Inflammatory macrophage treated with lipopolysaccharide for 4 hours (primary cell): ENCODE measurements around the gene BTBD9.

Experiments used
- DNase-seq: peaks from one replicate; pipeline ENCODE4 v3.0.0-alpha.2; 2020

Gene BTBD9

GRCh38 chr6:38153798-38154345 lies 485.9 kb downstream of the BTBD9 start:
- DNase-seq: peak; percentile 22

DNA sequence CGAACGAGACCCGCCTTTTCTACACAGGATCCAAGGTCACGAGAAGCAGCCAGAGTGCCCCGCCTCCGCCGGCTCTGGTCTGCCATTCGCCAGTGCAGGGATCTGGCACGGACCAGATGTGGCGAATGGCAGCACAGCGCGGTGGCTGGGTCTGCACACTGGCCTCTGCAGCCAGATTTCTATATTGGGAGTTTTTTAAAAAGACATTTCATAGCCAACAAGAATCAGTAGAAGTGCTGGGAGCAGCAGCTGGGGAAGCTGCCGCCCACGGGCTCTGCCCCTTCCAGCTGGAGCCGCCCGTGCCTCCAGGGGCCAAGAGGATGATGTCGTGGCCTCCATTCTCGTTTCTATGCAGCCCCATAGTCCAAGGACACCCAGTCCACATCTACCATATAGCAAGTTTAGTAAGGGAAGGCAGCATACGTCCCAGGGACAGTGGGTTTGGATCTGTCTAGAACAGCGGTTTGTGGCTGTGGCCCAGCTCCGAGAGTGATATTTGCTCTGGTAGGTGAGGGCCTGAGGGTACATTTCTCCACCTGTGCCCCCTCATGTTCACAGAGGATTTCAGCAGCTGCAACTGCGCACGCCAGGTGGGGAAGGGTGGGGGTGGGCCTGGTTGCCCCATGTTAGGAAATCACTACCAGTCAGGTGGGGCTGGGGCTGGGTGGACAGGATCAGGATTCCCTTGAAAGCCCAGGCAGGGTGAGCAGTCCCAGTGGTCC lies 486.5 kb downstream of the BTBD9 start:
- DNase-seq: peak; percentile 6

GRCh38 chr6:38152620-38153019 lies 487.1 kb downstream of the BTBD9 start:
- DNase-seq: no peak

DNA sequence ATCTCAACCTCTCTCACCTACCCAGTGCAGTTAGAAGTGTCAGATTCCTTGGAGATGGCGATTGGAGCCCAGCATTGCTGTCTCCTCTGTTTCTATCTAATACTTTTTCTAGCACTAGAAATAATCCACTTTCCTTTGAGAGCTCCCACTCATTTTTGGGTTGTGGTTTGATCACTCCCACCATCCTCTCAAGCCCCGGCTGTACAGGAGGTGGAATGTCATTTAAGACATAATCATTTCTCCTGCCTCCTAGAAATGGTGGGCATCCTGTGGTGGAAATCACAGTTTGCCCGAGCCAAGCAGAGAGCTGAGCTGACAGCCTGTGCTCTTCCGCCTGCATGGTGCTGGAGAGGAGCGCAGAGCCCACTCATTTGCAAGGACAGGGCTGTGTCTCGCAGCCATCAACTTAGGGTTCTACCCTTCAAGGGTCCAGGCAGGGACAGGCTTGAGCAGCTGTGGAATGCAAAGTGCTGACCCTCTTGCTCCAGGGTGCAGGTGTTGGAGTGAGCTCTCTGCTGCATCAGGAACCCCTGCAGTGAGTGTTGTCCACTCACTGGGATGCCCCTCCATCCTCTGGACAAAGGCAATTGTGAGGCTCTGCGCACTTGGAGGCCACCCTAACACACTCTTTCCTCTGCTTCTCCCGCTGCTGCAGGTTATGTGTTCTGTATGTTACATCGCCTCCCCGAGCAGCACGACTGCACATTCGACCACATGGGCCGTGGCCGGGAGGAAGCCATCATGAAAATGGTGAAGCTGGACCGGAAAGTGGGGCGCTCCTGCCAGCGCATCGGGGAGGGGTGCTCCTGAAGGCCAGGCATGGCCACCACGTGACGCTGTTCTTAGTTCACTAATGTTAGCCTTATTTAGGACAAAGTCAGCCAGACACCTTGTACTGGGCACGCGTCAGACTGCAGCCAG lies 487.9 kb downstream of the BTBD9 start:
- no peak for DNase-seq

GRCh38 chr6:38150681-38151296 lies 488.9 kb downstream of the BTBD9 start:
- no peak for DNase-seq

DNA sequence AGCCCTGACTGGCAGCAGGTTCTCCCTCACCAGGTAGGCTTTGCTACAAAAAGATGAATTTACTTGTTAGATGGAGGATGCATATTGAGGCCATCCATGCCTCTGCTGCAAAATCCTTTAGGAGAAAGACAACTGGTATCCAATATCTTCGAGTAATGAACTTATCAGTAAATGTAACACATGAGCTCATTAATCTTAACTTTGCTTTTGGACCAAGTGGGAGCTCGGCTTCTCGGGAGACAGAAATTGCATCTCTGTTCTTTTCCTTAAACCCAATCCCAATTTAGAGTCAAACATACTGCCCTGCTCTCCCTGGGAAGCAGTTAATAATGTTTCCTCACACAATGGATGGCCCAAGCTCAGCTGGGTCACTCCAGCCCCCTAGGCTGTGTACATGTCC lies 489.7 kb downstream of the BTBD9 start:
- no peak for DNase-seq

DNA sequence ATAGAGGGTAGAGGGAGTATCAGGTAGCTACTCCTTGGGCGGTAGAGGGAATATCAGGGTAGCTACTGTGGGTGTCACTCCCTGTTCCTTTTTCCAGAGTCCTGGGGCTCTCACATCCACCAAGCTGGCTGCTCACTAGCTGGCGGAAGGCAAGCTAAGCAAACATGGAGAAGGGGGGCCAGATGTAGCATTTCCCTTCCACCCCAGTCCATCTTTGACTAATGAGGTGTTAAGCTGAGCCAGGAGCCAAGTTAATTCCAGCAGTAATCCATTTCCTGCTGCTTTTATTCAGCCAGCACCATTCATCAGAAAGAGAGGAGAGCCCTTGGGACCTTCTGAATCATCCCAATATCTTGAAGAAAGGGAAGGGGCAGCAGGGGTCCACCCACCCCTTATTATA lies 490.2 kb downstream of the BTBD9 start:
- no peak for DNase-seq

GRCh38 chr6:38148606-38149005 lies 491.1 kb downstream of the BTBD9 start:
- DNase-seq: no peak

DNA sequence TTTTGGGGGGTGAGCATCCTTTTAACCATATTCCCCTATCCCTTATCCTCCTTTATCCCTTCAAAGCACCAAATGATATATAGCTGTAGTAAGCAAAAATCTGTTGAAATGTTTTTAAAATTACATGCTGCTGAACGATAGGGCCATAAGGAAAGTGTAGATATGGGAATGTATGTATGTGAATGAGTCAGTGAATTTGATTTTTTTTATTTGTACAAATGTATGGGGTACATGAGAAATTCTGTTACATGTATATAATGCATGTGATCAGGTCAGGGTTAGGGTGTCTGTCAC lies 493.0 kb downstream of the BTBD9 start:
- no peak for DNase-seq

DNA sequence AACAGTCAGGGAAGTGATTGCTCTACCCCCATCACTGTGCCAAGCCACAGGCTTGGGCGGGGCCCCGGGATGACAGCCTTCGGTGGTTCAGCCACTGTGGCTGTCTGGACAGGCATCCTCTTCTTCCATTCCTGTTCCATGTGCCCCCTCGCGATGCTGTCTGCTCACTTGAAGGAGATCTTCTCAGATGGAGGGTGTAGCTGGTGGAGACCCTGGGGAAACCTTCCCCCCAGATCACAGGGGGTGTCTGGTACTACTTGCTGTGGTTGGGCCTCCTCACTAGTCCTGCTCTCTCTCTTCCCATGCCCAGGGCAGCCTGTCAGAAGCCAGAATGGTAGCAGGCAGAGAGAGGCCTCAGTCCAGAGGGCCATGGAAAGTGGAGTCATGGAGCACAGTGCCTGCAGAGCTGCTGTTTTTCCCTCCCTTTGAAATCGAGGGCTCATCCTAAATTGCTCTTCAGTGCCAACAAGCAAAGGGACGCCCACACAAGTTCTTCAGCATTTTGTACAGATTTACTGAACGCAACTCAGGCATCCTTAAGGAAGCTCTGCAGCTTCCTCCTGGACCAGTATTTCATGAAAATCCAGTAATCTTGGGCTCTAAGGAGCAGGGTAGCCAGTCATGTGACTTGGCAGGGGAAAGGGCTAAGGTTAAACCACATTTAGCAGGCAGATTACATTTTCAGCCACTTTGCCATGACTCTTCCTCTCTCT lies 493.6 kb downstream of the BTBD9 start:
- no peak for DNase-seq

DNA sequence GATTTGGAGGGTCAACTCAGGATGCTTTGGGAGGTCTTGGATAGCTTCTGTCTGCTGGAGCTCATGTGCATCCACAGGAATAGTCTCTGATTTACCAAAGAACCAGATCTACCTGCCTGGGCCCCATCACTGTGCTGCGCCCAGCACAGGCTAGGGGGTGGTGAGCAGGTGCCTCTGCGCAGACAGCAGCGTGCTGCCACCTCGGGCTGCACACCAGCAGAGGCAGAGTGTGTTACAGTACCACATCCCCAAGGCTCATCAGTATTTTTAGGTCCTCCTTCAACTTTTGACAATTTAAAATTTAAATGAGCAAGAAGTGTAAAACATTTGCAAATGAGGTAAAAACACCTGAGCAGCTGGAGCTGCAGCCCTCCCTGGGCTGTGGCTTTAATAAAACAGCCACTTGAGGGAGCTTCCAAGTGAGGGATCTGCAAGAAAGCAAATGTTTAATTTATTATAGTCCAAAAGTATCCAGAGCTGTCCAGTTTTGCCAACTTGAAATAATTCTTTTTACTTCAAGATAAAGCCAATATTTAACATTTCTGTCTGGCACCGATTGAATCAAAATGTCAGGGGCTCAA lies 495.3 kb downstream of the BTBD9 start:
- no peak for DNase-seq

DNA sequence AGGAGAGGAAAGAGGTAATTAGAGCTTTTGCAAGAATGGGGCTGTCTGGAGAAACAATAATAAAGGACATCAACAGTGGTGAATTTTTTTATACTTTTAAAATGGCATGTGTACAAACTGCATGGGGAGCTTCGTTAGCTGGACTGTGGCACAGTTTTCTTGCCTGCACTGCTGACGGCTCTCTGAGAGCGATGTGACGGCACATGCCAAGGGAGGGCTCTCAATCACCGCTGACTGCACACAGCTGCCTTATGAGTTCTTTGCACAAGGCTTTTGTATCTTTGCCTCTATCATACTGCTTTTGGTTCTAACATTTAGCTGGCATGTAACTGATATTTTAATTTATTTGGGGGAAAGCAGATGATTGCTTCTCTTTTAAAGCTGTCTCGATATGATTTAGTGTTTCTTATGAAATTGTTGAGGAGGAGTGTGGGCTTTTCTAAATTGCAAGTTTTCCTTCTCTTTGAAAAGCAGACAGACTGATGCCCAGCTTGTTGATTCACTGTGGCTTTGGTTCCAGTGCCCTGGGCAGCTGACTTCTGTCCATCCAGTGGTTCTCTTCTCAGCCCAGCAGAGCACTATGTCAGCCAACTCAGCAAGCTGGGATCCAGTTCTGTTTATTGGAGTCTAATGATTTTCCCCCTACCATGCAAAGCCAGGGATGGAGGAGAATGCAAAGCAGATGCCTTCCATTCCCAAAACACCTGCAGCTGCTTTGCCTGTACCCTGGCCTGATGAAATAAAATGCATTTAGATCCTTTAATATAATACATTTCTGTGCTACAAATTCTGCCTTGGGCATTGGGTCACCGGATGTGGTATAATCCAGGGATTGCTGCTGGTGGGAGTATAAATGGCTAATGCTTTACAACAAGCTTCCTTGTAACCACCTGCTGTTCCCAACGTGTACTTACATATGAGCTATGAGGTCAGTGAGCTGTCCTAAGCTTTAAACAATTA lies 496.3 kb downstream of the BTBD9 start:
- DNase-seq: no peak

DNA sequence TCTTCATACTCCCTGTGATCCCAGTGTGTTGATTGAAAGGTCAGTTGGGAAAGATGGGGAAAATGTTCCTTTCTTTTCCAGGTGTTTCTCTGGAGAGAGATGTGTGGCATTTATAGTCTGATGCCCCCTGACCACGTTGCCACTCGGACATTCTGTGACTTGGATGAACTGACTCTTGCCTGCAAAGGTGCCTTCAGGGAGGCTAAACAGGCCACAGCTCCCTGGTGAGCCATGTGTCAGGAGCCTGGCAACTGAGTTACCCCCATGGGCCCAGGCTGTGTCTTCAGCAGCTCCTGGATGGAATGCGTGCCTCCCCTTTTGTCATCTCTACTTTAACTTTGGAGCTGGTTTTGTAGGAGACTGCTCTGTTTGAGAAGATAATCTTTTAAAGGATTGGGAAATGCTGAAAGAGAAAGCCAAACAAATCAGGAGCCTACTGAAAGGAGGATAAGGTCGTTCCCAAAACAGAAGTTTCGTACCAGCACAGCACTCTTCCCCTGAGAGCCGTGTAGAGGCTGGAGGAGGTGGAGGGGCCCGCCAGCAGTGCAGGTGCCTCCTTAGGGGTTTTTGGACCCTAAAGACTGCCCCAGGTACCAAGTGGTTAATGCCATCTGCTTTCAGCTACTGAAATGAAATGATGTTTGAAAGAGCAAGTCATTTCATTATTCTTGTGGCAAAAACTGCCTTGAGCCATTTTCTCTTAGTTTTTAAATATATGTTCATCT lies 497.4 kb downstream of the BTBD9 start:
- no peak for DNase-seq

- no peak for DNase-seq
Measured at GRCh38 chr6:38141716-38142115, 498.0 kb downstream of the BTBD9 start.

GRCh38 chr6:38141085-38141484 lies 498.6 kb downstream of the BTBD9 start:
- no peak for DNase-seq

- DNase-seq: no peak
Measured at GRCh38 chr6:38138374-38138773, 501.4 kb downstream of the BTBD9 start.

- DNase-seq: no peak
Measured at GRCh38 chr6:38137608-38138265, 502.0 kb downstream of the BTBD9 start.

DNA sequence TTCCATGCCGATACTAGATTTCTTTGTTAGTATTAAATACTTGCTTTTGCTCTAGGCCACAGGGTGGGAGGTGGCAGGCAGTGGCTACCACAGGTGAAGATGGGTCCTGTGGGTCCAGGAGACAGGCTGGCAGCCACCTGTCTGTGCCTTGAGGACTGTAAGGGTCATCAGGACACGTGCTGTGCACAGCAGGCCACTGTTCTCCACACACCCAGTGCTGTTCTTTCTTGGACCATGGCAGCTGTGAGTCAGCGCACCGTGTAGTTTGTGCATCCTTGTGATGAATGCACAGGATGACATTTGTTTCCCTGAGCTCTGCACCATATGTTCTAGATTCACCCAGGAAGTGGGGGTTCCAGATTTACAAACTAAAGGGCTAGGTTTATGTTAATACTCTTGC lies 503.2 kb downstream of the BTBD9 start:
- no peak for DNase-seq

GRCh38 chr6:38134704-38135088 lies 505.0 kb downstream of the BTBD9 start:
- DNase-seq: no peak
